GM12875 (cell line): ENCODE measurements around the gene ENKUR.

Experiments used
- H3K4me3 ChIP-seq: one replicate; pipeline ENCODE4 v1.5.1; 2011; ENCODE audit warnings: low read depth, low read length, control low read depth
- TF ChIP-seq, protein P1 (sequence below): IDR thresholded peaks from 2 replicates; pipeline ENCODE4 v1.5.1; 2011; ENCODE audit warnings: low read depth, mild to moderate bottlenecking, control low read depth, inconsistent platforms, low read length, moderate library complexity, borderline replicate concordance; ENCODE audit not compliant: insufficient read depth

ENKUR gene

DNA sequence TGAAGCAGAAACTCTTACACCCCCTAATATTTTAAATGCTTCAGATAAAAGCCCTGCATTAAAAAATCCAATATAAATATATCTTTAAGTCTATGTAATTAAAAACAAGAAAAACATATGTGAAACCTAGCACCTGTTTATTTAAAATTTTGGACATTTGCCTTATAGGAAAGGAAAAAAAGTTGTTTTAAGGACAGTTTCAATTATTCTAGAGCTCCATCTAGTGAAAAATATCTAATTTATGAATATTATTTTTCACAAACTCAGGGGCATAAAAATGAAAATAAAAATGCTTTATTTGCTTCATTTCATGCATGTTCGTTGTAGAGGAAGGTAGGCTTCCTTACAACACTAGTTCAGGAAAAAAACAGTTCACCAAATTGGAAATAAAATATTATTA is 26.1 kb downstream of the ENKUR start:
- no peak overlapping the region for H3K4me3 ChIP-seq
- TF ChIP-seq, protein P1, sequence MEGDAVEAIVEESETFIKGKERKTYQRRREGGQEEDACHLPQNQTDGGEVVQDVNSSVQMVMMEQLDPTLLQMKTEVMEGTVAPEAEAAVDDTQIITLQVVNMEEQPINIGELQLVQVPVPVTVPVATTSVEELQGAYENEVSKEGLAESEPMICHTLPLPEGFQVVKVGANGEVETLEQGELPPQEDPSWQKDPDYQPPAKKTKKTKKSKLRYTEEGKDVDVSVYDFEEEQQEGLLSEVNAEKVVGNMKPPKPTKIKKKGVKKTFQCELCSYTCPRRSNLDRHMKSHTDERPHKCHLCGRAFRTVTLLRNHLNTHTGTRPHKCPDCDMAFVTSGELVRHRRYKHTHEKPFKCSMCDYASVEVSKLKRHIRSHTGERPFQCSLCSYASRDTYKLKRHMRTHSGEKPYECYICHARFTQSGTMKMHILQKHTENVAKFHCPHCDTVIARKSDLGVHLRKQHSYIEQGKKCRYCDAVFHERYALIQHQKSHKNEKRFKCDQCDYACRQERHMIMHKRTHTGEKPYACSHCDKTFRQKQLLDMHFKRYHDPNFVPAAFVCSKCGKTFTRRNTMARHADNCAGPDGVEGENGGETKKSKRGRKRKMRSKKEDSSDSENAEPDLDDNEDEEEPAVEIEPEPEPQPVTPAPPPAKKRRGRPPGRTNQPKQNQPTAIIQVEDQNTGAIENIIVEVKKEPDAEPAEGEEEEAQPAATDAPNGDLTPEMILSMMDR, result no peak

DNA sequence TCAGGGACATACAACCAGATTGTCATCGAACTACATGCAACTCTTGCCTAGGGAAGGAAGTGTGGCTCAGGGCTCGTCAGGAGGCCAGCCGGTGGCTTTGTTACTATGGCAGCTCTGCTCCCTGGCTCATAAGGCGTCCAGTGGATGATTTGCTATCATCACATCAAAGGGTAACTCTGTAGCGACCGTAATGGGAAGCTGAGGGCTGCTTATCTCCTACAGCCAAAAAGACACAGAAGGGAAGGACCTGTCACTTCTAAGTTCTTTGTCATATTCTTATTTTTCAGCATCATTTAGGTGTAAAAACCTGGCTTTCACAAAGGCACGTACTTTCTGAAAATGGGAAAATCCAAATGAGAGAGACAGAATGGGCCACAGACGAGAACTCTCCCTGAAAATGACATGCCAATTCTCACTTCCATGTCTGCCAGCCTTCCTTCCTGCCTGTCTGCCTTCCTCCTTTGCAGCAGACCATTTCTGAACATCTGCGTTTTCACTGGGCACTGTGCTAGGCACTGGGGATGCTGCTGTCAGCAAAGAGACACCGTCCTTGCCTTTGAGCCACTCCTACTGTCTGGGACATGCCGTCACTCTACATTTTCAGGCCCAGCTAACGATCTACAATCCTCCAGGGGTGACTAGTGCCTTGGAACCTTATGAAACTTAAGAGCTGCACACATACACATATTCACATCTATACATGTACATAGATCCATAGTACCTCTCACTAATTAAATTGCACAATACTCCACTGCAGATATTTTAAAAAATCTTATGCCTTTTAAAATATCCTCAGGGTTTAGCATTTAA is 26.9 kb downstream of the ENKUR start:
- TF ChIP-seq, protein P1, result no peak

DNA sequence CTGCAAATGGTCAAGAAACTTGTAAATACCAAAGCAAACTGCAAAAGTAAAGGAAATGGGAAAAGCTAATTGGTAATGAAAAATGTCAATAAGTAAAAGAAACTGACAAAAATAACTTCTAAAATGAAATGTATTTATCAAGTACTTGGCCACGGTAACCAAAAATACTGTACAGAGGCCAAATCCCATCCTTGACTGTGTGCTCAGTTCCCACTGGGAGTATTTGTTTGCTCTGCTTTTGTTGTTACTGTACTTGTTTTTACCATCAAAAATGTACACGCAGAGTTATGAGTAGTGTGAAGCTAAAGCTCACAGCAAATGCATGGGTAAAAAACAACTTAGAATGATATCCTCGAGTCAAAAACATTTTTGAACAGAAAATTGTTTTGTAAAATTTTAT is 31.1 kb downstream of the ENKUR start:
- TF ChIP-seq, protein P1, result no peak
- H3K4me3 ChIP-seq, result no peak overlapping the region

More for the DNA sequence above, 26.9 kb downstream of the ENKUR start:
- H3K4me3 ChIP-seq, result no peak overlapping the region

DNA sequence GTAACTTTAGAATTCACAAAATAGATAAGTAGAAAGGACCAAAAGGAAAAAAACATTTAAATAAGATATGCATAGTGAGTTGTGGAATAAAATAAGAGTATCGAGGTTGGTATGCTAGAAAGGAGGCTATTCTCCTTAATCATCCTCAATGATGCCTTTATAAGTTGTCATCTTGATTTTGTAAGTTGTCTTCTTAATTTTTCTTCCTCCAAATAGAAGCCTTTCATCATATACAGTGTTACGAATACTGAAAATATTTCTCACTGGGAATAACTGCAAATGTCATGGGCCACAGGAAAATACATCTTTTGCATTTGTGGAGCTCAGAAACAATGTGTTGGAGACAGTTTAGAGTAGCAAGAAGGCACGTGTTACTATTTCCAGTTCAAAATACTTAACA is 32.0 kb downstream of the ENKUR start:
- no peak overlapping the region for H3K4me3 ChIP-seq
- TF ChIP-seq, protein P1, result no peak

DNA sequence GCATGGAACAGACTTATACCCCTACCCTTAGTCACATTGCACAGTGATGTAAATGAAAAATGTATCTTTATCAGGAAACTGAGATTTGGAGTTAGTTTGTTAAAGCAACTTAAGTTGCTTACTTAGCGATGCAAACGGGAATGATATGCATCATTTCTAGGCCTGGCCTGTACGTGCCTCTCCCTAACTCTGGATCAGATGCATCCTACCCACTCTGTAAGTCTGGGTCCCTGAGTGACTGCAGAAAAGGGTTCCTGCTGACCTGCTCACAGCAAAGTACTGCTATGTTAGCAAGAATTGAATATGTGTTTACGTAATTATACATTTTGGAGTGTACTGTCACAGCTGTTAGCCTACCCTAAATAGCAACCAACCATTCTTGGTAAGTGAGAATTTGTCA is 32.8 kb downstream of the ENKUR start:
- no peak overlapping the region for H3K4me3 ChIP-seq
- TF ChIP-seq, protein P1, result no peak

DNA sequence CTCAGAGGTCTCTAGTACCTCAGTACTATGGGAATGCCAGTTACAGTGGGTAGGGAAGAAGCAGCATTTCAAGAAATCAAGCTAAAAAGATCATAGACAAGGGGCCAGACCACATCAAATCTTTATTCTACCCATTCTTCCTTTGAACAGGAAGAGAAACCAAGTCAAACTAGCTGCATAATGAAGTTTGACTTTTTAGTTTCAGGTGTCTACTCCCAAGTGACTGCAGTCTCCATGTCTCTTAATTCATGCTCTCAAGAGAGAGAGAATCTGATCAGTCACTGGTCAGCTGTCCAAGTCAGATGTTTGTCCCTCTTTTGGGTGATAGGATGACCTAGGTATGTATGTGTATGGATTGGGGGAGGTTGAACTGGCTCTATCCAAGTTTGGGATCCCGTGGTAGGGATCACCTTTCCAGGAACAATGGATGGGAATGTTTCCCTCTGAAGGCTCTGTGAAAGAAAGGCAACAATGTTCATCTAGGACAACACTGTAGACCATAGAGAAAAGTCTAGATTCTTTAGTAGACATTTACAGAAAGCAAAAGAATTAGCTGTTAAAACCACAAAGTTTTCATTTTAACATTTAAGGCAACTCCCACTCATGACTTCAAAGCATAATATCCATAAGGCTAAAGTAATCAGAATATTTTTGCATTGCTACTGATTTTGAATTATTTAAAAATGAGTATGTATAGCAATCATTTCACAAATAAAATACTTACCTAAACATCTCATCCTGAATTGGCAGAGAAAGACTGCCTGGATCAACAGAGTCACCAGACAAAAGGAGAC is 33.4 kb downstream of the ENKUR start:
- no peak overlapping the region for H3K4me3 ChIP-seq
- TF ChIP-seq, protein P1, result no peak

DNA sequence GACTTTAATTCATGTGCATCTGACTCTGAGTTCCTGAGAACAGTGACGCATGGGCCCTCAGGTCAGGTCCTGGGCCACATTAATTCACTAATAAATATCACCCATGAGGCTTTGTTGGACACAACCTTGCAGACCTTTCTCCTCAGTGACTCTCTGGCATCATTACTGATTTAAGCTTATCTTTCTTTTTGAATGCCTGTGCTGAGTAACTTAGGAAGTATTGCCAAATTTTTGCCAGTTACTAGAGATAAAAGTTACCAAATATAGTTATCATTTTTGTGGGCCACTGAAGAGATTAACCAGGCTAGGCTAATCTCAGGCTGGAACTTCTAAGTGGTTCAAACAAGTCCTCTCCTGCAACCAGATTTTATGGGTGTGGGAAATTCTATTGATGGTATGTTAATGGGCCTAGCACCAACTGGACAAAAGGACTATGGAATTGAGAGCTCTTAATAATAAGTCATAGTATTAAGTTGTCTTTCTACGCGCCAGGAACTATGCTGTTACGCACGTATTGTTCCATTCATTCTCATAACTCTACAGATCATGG is 34.7 kb downstream of the ENKUR start:
- TF ChIP-seq, protein P1, result no peak
- no peak overlapping the region for H3K4me3 ChIP-seq
